Activated CD4-positive, alpha-beta T cell treated with anti-CD3 and anti-CD28 coated beads, Interleukin-2, amount 50 U/mL, for 1 hour (primary cell): ENCODE data around the gene ATP8A2.
A peak's percentile ranks its signal among the peaks of the same experiment; 100 is the strongest.
"Not testable (repeated sequence)": the region's sequence is repeated elsewhere in the genome, so short reads cannot be mapped to it uniquely, and the experiment has no call there.

Experiments used
- DNase-seq: peaks from one replicate; pipeline ENCODE4 v3.0.0-alpha.2; 2020

ATP8A2 gene

GRCh38 chr13:26058704-26059103, 686.9 kb downstream of the ATP8A2 start:
- DNase-seq: no peak

- DNase-seq: no peak
Observed at GRCh38 chr13:26060357-26060756, 688.6 kb downstream of the ATP8A2 start.

- DNase-seq: no peak
Observed at GRCh38 chr13:26061256-26061655, 689.5 kb downstream of the ATP8A2 start.

- DNase-seq: no peak
Observed at GRCh38 chr13:26061947-26062346, 690.2 kb downstream of the ATP8A2 start.

- DNase-seq: peak; percentile 38
Observed at GRCh38 chr13:26062853-26063444, 691.2 kb downstream of the ATP8A2 start.

GRCh38 chr13:26066492-26066891, 694.7 kb downstream of the ATP8A2 start:
- not testable (repeated sequence) for DNase-seq

GRCh38 chr13:26067601-26068000, 695.8 kb downstream of the ATP8A2 start:
- DNase-seq: no peak

GRCh38 chr13:26068372-26068771, 696.6 kb downstream of the ATP8A2 start:
- not testable (repeated sequence) for DNase-seq

- not testable (repeated sequence) for DNase-seq
Observed at GRCh38 chr13:26069642-26070041, 697.9 kb downstream of the ATP8A2 start.

GRCh38 chr13:26071691-26072090, 699.9 kb downstream of the ATP8A2 start:
- no peak for DNase-seq

GRCh38 chr13:26072335-26072734, 700.6 kb downstream of the ATP8A2 start:
- not testable (repeated sequence) for DNase-seq

- DNase-seq: no peak
Observed at GRCh38 chr13:26074706-26075105, 702.9 kb downstream of the ATP8A2 start.
